Testis (tissue), 3 donors: Measurements from ENCODE around the gene TNS3. TPM values are rescaled to one million over a fixed set of nuclear protein-coding genes. Genes with fewer than 3 reads are reported as not detected.
A peak's percentile ranks its signal among the peaks of the same experiment; 100 is the strongest.

Experiments used
- DNase-seq: peaks from one replicate; pipeline ENCODE4 v3.0.0-alpha.2; 2019
- H3K27ac ChIP-seq, 2 donors: fragments of 200-600 bp; sonication (generic); one replicate each; pipeline ENCODE4 v1.5.1; 2019
- H3K27me3 ChIP-seq: fragments of 200-600 bp; sonication (generic); one replicate; pipeline ENCODE4 v1.5.1; 2019
- H3K36me3 ChIP-seq: fragments of 200-600 bp; sonication (generic); one replicate; pipeline ENCODE4 v1.5.1; 2017; ENCODE audit warnings: low read depth; ENCODE audit errors: missing control alignments
- H3K4me1 ChIP-seq: fragments of 200-600 bp; sonication (generic); one replicate; pipeline ENCODE4 v1.5.1; 2019
- H3K4me3 ChIP-seq, 2 donors: fragments of 200-600 bp; sonication (generic); one replicate each; pipeline ENCODE4 v1.5.1; 2017 to 2019
- H3K9me3 ChIP-seq: fragments of 200-600 bp; sonication (generic); one replicate; pipeline ENCODE4 v1.5.1; 2017
- POLR2A ChIP-seq: fragments of 450-650 bp; IDR thresholded peaks from one replicate; pipeline ENCODE4 v1.6.1; 2017; ENCODE audit warnings: antibody characterized with exemption, mild to moderate bottlenecking, moderate library complexity
- WGBS, 2 donors: methylation state at CpG; one replicate each; pipeline ENCODE4 v1.1.5; 2018; 5-methylcytosine and 5-hydroxymethylcytosine counted together
- intact Hi-C: fragments of 100-400 bp; cut with DNase I; formaldehyde crosslinking; loops from one replicate; pipeline ENCODE4 v1.15.1; 2023; ENCODE audit warnings: low total_unique reads
- polyA plus RNA-seq: library from polyadenylated mRNA; stranded (reverse); fragments of 350-450 nt; fragmentation: Illumina TruSeq; extraction: RNeasy Lipid Tissue Mini Kit (QIAGEN cat#74804); gene quantifications from one replicate; pipeline ENCODE4 v1.2.3, GENCODE V29; 2014; ENCODE audit warnings: low read depth, low replicate concordance; ENCODE audit not compliant: insufficient read depth
- total RNA-seq, 2 donors: library from RNA; depleted of rRNA; stranded (reverse); fragments of >200 nt; gene quantifications; one replicate each; pipeline ENCODE4 v1.2.3, GENCODE V29; 2016
- TF ChIP-seq, protein P1 (sequence below), 3 experiments: fragments of 450-650 bp in 2 of 3; fragments of 200-600 bp in 1 of 3; sonication (generic) in 1 of 3; IDR thresholded peaks; one replicate each; pipeline ENCODE4 v1.5.1; 2016 to 2019; ENCODE audit warnings: antibody characterized with exemption in 3 of 3, mild to moderate bottlenecking in 2 of 3, moderate library complexity in 1 of 3

Gene TNS3
- total and polyA plus RNA-seq, 3 donors from 2014 or later = 28.5 to 93.5 (median 60.0) TPM

- peak overlapping the region; percentile 68 to 79 for H3K27ac ChIP-seq
- WGBS, 2 donors = 75 to 78% methylated on average over 10 to 12 of the region's 12 CpGs
- no peaks in the 10 kb centered on the region for H3K9me3 ChIP-seq
- no peaks in the 10 kb centered on the region for H3K27me3 ChIP-seq
- H3K4me3 ChIP-seq = no peak overlapping the region
- no peaks in the 10 kb centered on the region for H3K36me3 ChIP-seq
- H3K4me1 ChIP-seq = peaks cover 79% of the 10 kb centered on the region
- TF ChIP-seq POLR2A = no peak
- intact Hi-C loops = no loop called here
- no peak for DNase-seq
Measured at GRCh38 chr7:47480576-47481538, 101.1 kb downstream of the TNS3 start.

DNA sequence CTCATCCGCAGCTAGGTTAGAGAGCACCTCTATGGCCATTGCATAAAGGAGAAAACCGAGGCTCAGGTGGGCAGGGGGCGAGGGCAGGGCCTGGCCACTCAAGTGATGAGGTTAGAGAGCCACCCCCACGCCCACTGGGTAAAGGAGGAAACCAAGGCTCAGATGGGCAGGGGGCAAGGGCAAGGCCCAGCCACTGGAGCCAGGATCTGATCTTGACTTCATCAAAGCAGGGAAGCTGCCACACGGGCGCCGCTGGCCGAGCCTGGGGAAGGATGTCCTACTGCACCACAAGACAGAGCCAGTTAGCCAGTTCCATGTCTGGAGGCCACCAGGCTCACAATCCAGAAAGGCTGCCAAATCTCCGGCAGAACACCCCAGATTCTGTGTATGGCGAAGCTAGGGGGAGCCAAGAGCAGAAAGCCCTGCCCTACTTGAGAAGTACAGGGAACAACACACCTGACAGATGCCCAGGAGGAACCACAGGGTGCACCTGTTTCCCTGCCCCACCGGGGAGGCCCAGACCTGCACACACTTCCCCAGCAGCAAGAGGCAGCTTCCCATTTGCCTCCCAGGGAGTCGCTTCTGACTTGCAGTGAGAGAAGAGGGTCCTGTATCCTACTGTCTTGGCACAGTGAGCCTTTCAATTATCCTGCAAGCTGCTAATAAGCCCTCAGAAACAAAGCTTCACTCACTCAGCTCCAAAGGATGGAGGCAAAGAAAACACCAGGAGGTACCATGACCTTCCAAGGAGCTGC, 101.9 kb downstream of the TNS3 start:
- H3K36me3 ChIP-seq = no peaks in the 10 kb centered on the region
- intact Hi-C loops = no loop called here
- WGBS, 2 donors = 85 to 87% methylated on average over 8 to 12 of the region's 12 CpGs
- peaks cover 85% of the 10 kb centered on the region for H3K4me1 ChIP-seq
- peak overlapping the region; percentile 68 to 70 for H3K27ac ChIP-seq
- TF ChIP-seq POLR2A = no peak
- TF ChIP-seq, protein P1, sequence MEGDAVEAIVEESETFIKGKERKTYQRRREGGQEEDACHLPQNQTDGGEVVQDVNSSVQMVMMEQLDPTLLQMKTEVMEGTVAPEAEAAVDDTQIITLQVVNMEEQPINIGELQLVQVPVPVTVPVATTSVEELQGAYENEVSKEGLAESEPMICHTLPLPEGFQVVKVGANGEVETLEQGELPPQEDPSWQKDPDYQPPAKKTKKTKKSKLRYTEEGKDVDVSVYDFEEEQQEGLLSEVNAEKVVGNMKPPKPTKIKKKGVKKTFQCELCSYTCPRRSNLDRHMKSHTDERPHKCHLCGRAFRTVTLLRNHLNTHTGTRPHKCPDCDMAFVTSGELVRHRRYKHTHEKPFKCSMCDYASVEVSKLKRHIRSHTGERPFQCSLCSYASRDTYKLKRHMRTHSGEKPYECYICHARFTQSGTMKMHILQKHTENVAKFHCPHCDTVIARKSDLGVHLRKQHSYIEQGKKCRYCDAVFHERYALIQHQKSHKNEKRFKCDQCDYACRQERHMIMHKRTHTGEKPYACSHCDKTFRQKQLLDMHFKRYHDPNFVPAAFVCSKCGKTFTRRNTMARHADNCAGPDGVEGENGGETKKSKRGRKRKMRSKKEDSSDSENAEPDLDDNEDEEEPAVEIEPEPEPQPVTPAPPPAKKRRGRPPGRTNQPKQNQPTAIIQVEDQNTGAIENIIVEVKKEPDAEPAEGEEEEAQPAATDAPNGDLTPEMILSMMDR (IDR thresholded peaks at IDR 0.05) = no peak
- H3K4me3 ChIP-seq = no peak overlapping the region
- H3K9me3 ChIP-seq = no peaks in the 10 kb centered on the region
- H3K27me3 ChIP-seq = no peaks in the 10 kb centered on the region
- no peak for DNase-seq

DNA sequence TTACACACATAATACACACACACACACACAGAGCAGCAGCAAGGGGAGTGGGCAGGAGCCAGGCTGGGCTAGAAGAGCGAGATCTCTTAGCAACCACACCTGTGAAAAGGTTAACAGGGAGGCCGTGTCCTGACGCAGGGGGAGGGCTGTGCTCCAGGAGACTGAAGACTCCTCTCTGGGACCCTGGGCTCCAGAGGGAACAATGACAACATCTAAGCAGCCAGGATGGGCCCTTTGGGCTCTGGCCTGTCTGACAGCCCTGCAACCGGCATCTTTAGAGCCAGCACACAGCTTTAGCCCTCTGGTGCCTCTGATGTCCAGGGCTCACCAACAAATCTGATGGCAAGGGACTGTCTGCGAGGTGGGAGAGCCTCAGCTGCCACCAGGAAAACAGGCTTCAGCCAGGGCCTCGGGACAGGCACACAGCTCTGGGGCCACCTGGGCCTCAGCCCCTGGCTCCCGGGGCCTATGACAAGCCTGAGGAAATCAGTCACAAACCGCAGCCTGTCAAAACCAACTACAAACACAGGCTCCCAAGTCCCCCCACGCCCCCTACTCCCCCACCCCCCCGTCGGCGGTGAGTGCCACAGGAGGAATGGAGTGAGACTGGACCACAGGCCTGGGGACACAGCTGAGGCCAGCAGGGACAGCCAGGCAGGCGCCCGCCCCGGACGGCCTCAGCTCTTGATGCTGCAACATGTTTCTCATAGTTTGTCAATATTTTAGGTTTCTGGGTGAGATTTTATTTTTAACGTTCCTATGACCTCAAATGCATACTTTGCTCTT, 102.8 kb downstream of the TNS3 start:
- peak overlapping the region; percentile 68 to 70 for H3K27ac ChIP-seq
- no peaks in the 10 kb centered on the region for H3K36me3 ChIP-seq
- 72 to 80% methylated on average over 8 to 12 of the region's 17 CpGs for WGBS, 2 donors
- H3K4me1 ChIP-seq = peaks cover 86% of the 10 kb centered on the region
- no peak for DNase-seq
- intact Hi-C loops = no loop called here
- H3K27me3 ChIP-seq = no peaks in the 10 kb centered on the region
- H3K4me3 ChIP-seq = no peak overlapping the region
- TF ChIP-seq POLR2A = no peak
- TF ChIP-seq, protein P1 (IDR thresholded peaks at IDR 0.05) = no peak
- H3K9me3 ChIP-seq = no peaks in the 10 kb centered on the region

GRCh38 chr7:47478017-47478344, 103.9 kb downstream of the TNS3 start:
- Histone ChIP-seq H3K27ac (peak overlapping the region in 1 of 2 donors; percentile 58), H3K27me3 (no peaks in the 10 kb centered on the region), H3K4me3 (no peak overlapping the region), H3K9me3 (no peaks in the 10 kb centered on the region), H3K36me3 (no peaks in the 10 kb centered on the region), H3K4me1 (peaks cover 83% of the 10 kb centered on the region)
- TF ChIP-seq POLR2A = no peak
- TF ChIP-seq, protein P1 (IDR thresholded peaks at IDR 0.05) = no peak
- intact Hi-C loops = no loop called here
- 19 to 40% methylated on average over 1 to 6 of the region's 6 CpGs for WGBS, 2 donors
- DNase-seq = peak; percentile 82
